ENCODE data around the gene C9orf50.

GRCh38 chr9:129650680-129651235, 29.9 kb upstream of the C9orf50 start:
- TF ChIP-seq POLR2A (IDR thresholded peaks at IDR 0.05; ENCODE audit: low read depth, low read length), result no peak
- TF ChIP-seq TAF1 (IDR thresholded peaks at IDR 0.05; ENCODE audit: low read depth, low read length), result no peak

Data from GM12891 (cell line).